Gastroesophageal sphincter (tissue), 3 donors: ENCODE data around the gene SLC2A11.

Experiments used
- CTCF ChIP-seq, 4 experiments: fragments of 200-600 bp in 2 of 4; fragments of 450-650 bp in 2 of 4; sonication (generic) in 1 of 4; IDR thresholded peaks; one replicate each; pipeline ENCODE4 v1.5.1; 2017 to 2019; ENCODE audit warnings: antibody characterized with exemption in 4 of 4, mild to moderate bottlenecking in 2 of 4, moderate library complexity in 2 of 4
- EP300 ChIP-seq: sonication (generic); formaldehyde crosslinking; IDR thresholded peaks from one replicate; pipeline ENCODE4 v1.6.1; 2017; ENCODE audit warnings: antibody characterized with exemption, mild to moderate bottlenecking
- POLR2AphosphoS5 ChIP-seq: sonication (generic); formaldehyde crosslinking; IDR thresholded peaks from one replicate; pipeline ENCODE4 v1.6.1; 2017; ENCODE audit warnings: antibody characterized with exemption

GRCh38 chr22:23894710-23895598 is 37.3 kb downstream of the SLC2A11 start:
- TF ChIP-seq CTCF (IDR thresholded peaks at IDR 0.05) = peak in 2 of 4 experiments; percentile 30 to 43
- no peak for TF ChIP-seq EP300
- peak; percentile 50 for TF ChIP-seq POLR2AphosphoS5
